Psoas muscle (tissue), 8 donors: ENCODE data around the gene KIF24. TPM values are rescaled to one million over a fixed set of nuclear protein-coding genes. Genes with fewer than 3 reads are reported as not detected.
A peak's percentile ranks its signal among the peaks of the same experiment; 100 is the strongest.

Experiments
- ATAC-seq, 4 donors: fragments of 200-7000 bp; cut with Tn5 transposase; one replicate each; pipeline ENCODE4 v1.9.1; 2020; ENCODE audit warnings: moderate library complexity in 3 of 4, mild to moderate bottlenecking in 2 of 4
- DNase-seq, 2 donors: peaks; one replicate each; pipeline ENCODE4 v3.0.0-alpha.2; 2020
- H3K27ac ChIP-seq: fragments of 200-600 bp; one replicate; pipeline ENCODE4 v1.8.0; 2022
- H3K27me3 ChIP-seq, 3 donors: fragments of 200-600 bp in 1 of 3; one replicate each; pipeline versions ENCODE4 v1.6.1 to v1.8.0; 2013 to 2022; ENCODE audit warnings: low read length in 2 of 3, mild to moderate bottlenecking in 2 of 3, moderate library complexity in 1 of 3; ENCODE audit not compliant: insufficient read depth in 3 of 3
- H3K36me3 ChIP-seq, 2 donors: fragments of 200-600 bp in 1 of 2; one replicate each; pipeline versions ENCODE4 v1.6.1 to v1.8.0; 2013 to 2022; ENCODE audit warnings: low read depth in 1 of 2, mild to moderate bottlenecking in 1 of 2, moderate library complexity in 1 of 2; ENCODE audit not compliant: insufficient read depth in 1 of 2
- H3K4me1 ChIP-seq: fragments of 200-600 bp; one replicate; pipeline ENCODE4 v1.8.0; 2022
- H3K4me3 ChIP-seq: fragments of 200-600 bp; one replicate; pipeline ENCODE4 v1.8.0; 2022; ENCODE audit warnings: mild to moderate bottlenecking
- H3K9me3 ChIP-seq: fragments of 200-600 bp; one replicate; pipeline ENCODE4 v1.8.0; 2022
- WGBS, 3 donors: extraction: QIAGEN DNeasy Blood & Tissue Kit; methylation state at CpG; one replicate each; pipeline versions ENCODE4 v1.1.6 to v1.1.7; 2013; 5-methylcytosine and 5-hydroxymethylcytosine counted together
- intact Hi-C, 2 donors: fragments of 100-400 bp; cut with DNase I; formaldehyde crosslinking; loops; one replicate each; pipeline versions ENCODE4 v1.11.0 to v1.14.2; 2022
- polyA plus RNA-seq, 3 donors: library from polyadenylated mRNA; stranded (reverse); fragments of 200-250 nt; gene quantifications; one replicate each; pipeline ENCODE4 v1.2.3, GENCODE V29; 2013
- total RNA-seq, 4 donors: library from RNA; stranded (reverse); fragmentation: NEBNext Ultra II Directional in 2 of 4; extraction: Animal tissue kit (Norgen Biotek cat#: 25700) in 2 of 4; gene quantifications; one replicate each; pipeline versions ENCODE4 v1.2.1 to v1.2.4, GENCODE V29; 2021 to 2023
- TF ChIP-seq, protein P1 (sequence below): fragments of 200-600 bp; IDR thresholded peaks from one replicate; pipeline ENCODE4 v1.8.0; 2022; ENCODE audit warnings: antibody characterized with exemption
- donor health status: healthy with polysubstance abuse.
- donor health status: DM: no; HTN: no; CAD: no; lungs with moderate emphysema.
- donor health status: Bipolar disorder and iron deficiency.
- donor health status: healthy.
- donor health status: DM: yes; HTN: yes; CAD: no.
- donor health status: DM: no; HTN: no; CAD: no.
- donor health status: DM: no; HTN: no; CAD: no.
- donor health status: DM: yes; HTN: yes; CAD: no.

The KIF24 gene
- total and polyA plus RNA-seq, 7 donors, result 0.10 to 1.6 (median 0.50) TPM

DNA sequence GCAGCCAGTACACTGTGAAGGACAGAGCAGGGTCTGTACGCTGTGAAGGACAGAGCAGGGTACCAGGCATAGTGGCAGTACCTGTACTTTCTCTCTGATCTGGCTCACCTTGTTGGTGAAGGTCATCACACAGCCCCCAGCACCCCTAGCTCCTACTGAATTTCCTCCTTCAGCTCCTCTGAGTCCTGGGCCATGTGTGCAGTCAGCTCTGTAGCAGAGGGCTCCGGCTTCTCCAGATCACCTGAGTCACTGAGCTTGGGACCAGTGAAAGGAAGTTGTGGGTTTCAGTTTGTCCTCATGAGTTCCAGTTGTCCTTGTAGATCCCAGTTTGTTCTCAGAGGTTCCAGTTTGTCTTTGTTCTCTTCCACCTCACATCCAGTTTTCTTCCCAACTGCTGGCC, 5.8 kb upstream of the KIF24 start:
- H3K27me3 ChIP-seq, result no peaks in the 10 kb centered on the region
- peaks cover 0 to 18% of the 10 kb centered on the region in 2 donors for H3K36me3 ChIP-seq
- H3K4me3 ChIP-seq, result no peak overlapping the region
- H3K27ac ChIP-seq, result no peak overlapping the region
- TF ChIP-seq, protein P1, sequence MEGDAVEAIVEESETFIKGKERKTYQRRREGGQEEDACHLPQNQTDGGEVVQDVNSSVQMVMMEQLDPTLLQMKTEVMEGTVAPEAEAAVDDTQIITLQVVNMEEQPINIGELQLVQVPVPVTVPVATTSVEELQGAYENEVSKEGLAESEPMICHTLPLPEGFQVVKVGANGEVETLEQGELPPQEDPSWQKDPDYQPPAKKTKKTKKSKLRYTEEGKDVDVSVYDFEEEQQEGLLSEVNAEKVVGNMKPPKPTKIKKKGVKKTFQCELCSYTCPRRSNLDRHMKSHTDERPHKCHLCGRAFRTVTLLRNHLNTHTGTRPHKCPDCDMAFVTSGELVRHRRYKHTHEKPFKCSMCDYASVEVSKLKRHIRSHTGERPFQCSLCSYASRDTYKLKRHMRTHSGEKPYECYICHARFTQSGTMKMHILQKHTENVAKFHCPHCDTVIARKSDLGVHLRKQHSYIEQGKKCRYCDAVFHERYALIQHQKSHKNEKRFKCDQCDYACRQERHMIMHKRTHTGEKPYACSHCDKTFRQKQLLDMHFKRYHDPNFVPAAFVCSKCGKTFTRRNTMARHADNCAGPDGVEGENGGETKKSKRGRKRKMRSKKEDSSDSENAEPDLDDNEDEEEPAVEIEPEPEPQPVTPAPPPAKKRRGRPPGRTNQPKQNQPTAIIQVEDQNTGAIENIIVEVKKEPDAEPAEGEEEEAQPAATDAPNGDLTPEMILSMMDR, result no peak
- WGBS, 3 donors, result 68 to 95% (median 82%) methylated on average over 2 of the region's 2 CpGs
- intact Hi-C loops, result loop anchor here (5.0 kb wide), 2 partner anchors 257 to 267 kb away; no protein-coding TSS in a partner anchor
- H3K4me1 ChIP-seq, result peaks cover 16% of the 10 kb centered on the region
- no peaks in the 10 kb centered on the region for H3K9me3 ChIP-seq
- ATAC-seq, result no peak
- DNase-seq, result no peak

DNA sequence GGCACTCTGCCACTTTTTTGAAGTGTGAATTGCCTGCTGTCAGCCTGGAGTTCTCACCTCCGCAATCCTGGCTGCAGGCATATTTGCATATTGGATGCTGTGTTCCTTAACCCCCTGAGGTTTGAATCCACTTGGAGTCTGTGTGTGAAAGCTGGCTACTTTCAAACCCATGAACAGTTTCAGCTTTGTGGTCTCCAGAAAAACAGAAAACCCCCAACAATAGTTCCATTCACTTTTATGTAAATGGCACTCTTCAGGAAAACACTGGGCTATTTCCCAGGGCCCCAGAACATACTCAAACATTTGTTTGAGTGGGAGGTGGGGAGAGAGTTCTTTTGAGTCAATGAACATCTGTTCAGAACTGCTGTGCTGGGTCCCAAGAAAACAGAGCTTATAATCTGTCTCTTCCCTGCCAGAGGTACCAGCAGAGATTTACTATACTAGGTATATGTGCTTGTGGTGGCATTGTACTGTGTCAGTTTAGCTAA, 5.3 kb upstream of the KIF24 start:
- ATAC-seq, result no peak
- WGBS, 3 donors, result 26 to 40% (median 38%) methylated on average over 1 of the region's 1 CpG
- peaks cover 0 to 13% of the 10 kb centered on the region in 2 donors for H3K36me3 ChIP-seq
- intact Hi-C loops, result loop anchor here (5.0 kb wide), 2 partner anchors 258 to 268 kb away; no protein-coding TSS in a partner anchor
- peaks cover 16% of the 10 kb centered on the region for H3K4me1 ChIP-seq
- DNase-seq, result no peak
- H3K9me3 ChIP-seq, result no peaks in the 10 kb centered on the region
- H3K4me3 ChIP-seq, result no peak overlapping the region
- H3K27ac ChIP-seq, result no peak overlapping the region
- TF ChIP-seq, protein P1, result no peak
- H3K27me3 ChIP-seq, result no peaks in the 10 kb centered on the region

DNA sequence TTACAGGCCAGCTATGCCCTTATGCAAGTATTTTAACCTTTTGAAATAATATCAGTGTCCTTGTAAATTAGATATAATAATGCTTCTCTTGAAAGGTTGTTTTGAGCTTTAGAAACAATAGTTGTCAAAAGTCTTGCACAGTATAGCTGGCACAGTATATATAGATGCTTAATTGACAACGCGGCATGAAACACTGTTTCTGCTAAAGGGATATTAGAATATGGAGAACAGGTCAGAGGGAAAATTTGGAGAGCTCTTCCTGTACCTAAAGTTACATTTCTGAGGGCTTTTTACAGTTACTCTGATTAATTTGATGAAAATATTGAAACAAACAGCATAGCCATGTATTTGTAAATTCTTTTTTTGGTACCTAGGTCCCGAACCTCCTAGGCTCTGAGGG, 4.8 kb upstream of the KIF24 start:
- no peak overlapping the region for H3K27ac ChIP-seq
- H3K36me3 ChIP-seq, result peaks cover 0 to 8% of the 10 kb centered on the region in 2 donors
- peaks cover 13% of the 10 kb centered on the region for H3K4me1 ChIP-seq
- H3K9me3 ChIP-seq, result no peaks in the 10 kb centered on the region
- 54 to 59% (median 57%) methylated on average over 3 of the region's 3 CpGs for WGBS, 3 donors
- DNase-seq (no peak), ATAC-seq (no peak)
- no peaks in the 10 kb centered on the region for H3K27me3 ChIP-seq
- no peak overlapping the region for H3K4me3 ChIP-seq
- TF ChIP-seq, protein P1, result no peak
- intact Hi-C loops, result loop anchor here (2.0 to 5.0 kb wide), 3 partner anchors 167 to 268 kb away; no protein-coding TSS in a partner anchor

DNA sequence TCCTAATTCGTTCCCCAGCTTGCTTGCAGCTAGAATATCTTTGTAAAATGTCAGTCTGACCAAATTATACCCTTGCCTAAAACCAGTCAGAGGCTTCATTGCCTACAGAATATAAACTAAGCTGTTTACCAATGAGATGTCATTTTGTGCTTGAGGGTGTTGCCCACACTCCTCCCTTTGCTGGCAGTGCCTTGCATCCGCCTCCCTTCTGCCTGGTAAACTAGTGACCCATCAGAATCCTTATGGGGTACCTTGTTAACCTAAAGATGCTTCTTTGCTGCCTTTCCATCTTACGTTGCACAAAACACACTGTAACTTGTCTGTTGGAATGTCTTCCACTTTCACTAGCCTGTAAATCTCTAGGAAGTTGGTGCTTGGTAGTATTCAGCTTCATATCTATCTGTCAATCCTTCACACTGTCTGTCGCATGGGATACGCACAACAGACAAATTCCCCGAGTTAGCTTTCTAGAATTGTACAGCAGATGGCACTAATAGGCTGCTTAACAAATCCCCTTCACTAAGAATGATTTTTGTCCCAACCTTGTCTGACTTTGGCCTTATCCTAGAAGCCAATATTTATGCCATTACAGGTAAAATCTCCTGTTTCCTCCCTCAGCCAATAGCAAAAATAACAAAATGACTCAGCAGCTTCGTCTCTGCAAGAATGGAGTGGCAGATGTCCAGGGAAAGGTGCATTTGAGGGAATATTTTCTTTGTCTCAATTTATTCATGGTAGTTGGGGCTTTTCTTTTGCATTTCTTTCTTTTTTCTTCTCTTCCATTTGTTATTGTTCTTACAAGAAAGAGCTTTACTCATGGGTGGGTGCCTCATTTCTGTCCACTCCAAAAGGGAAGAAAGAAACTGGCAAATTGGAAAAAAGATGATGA, 3.3 kb upstream of the KIF24 start:
- Histone ChIP-seq H3K4me1 (peaks cover 11% of the 10 kb centered on the region), H3K36me3 (peaks cover 0 to 5% of the 10 kb centered on the region in 2 donors), H3K27ac (no peak overlapping the region), H3K27me3 (no peaks in the 10 kb centered on the region), H3K4me3 (no peak overlapping the region), H3K9me3 (no peaks in the 10 kb centered on the region)
- ATAC-seq (peak in 1 of 4 donors; percentile 34), DNase-seq (no peak)
- intact Hi-C loops, result loop anchor here (1.0 to 5.0 kb wide), 4 partner anchors 47 to 270 kb away; no protein-coding TSS in a partner anchor
- WGBS, 3 donors, result 30 to 44% (median 31%) methylated on average over 7 of the region's 7 CpGs
- TF ChIP-seq, protein P1, result peak; percentile 66
